Activated T-cell treated with anti-CD3 and anti-CD28 coated beads, Interleukin-2, amount 50 U/mL, for 48 hours (primary cell): ENCODE data around the gene UNK.
"Not testable (repeated sequence)": the region's sequence is repeated elsewhere in the genome, so short reads cannot be mapped to it uniquely, and the experiment has no call there.

Source experiments
- DNase-seq, 2 experiments: peaks; one replicate each; pipeline ENCODE4 v3.0.0-alpha.2; 2020

UNK gene

DNA sequence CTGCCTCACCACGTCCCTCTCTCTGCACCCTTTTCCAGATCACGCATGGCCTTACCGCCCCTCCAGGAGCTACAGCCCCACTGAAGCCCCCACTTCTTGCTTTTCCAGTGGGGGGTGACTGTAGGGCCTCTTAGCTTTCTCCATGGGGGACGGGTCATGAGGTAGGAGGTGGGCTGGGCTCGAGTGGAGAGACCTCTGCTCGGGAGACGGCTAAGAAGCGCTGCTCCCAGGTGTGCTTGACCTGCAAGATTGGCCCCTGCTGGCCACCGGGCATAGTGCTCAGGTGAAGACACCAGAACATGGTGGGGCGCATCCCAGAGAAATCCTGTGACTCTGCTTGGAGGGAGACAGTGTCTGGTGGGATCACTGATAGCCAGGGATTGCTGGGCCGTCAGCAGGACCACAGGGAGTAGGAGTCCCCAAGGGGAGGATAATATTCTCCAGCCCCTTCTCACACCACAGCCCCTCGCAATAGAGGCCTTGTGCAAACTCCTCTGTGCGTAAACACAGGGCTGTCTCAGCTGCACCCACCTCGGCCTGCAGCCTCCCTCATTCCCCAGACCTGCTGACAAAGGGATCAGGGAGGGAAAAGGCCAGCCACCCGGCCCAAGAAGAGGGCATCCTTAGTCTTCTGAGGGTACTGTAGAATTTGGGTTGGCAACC, 10.7 kb upstream of the UNK start:
- no peak for DNase-seq

DNA sequence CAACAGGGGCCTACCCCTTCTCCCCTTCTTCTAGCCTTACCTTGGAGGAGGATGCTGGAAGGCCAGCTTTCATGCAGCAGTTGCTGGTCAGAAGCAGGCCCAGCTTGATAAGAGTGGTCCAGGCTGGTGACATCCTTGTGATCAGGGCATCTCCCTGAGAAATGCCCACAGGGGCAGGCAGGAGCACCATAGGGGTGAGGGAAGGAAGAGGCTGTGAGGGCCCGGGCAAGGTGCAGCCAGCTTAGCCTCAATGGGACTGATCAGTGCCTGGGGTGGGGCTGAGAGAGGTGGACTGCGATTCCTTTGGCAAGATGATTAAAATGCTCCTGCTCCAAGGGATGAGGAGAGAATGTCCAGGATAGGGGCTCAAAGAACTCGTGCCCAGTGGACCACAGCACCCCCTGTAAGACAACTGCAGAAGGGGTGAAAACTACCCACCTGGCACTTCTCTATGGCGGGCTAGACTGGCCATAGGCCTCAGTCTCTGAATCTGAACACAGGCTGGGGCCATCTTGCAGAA, 10.1 kb upstream of the UNK start:
- peak in 1 of 2 experiments; percentile 43 for DNase-seq

DNA sequence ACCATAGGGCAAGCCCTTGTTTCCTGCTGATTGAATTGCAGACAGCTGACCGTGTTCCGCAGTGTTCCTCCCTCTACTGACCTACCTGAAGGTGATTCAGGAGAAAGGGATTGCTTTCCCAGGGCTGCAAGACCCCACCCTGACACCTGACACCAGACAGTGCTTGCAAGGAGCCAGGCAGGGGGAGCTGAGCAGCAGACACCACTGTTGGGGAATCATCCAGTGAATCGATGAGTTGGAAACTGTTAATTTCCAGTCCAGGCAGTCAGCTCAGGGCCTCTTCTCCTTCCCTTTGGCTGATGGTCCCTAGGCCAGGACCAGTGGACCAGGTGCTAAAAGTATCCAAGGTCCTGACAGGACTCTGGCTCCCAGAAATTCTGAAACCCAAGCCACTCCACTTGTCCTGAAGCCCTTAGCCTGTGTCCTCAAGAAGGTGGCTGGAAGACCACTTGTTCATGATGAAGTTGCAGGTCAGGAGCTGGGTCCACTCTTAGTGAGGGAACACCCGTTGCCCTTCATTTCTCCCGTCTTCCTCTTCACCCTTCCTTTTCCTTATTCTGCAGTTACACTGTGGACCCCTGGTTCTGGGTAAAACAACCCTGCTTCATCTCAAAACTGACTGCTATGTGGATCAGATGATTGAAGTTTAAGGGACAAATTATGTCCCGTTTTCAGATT, 9.5 kb upstream of the UNK start:
- peak in 1 of 2 experiments; percentile 50 for DNase-seq

DNA sequence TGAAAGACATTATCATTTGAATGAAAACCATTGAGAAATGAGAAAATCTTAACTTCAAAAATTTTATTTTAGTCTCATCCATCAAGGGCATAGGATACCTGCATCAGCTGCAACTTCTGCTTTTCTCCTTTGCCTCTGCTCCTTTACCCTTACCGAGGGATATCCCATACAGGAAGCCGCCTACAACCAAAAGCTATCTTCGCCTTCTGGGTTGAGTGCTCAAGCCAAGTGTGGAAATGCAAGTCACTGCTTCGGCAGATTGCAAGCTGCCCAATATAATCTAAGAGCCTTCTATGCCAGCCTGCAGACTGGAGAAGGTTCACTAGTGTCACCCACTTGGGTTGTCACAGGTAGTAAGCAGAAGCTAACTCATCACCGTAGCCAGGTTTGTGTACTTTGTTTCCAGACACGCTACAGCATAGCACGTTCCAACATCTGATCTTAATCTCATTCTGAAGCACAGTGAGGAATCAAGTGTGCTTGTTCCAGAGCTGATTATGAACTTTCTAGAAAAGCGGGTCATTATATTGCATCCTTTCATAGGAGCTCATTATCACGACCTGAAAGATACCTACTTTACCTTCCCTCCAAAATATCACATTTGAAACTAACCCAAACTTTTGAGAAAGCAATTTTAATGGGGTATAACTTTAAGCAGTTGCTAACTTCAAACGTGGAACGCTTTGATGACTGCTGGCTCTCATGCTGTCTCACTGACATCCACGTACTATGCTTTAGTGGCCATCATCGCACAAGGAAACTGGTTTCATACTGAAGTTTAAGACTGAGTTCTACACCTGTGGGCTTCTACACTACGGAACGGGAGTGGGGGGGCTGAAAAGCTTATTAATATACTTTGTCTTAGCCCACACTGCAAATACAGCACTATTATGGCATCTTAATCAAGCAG, 8.0 kb upstream of the UNK start:
- peak; percentile 57 to 60 for DNase-seq

DNA sequence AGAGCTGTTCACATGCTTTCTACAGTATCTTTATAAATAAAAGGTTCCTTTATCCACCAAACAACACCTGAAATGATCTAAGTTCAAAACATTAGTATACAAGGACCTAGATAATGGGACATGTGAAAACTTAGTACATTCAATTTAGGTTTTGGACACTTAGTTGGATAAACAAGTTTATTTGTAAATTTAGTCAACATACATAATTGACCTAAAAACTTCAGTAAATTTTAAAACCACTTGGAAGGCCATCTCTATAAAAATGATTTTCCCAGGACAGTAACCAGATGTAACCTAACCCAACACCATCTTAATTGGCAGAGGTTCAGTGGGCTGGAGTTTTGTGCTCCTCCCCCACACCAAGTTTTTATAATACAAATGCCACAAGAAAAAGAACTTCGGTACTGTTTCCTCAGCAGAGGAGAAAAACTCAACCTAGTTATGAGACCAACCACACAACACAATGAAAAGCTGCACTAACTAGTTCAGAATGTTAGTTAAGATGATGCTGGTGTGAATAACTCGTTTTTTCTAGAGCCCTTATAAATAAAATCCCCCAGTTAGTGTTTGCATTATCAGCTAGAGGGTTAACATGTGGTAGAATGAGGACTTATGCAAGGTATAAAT, 7.2 kb upstream of the UNK start:
- DNase-seq: no peak

DNA sequence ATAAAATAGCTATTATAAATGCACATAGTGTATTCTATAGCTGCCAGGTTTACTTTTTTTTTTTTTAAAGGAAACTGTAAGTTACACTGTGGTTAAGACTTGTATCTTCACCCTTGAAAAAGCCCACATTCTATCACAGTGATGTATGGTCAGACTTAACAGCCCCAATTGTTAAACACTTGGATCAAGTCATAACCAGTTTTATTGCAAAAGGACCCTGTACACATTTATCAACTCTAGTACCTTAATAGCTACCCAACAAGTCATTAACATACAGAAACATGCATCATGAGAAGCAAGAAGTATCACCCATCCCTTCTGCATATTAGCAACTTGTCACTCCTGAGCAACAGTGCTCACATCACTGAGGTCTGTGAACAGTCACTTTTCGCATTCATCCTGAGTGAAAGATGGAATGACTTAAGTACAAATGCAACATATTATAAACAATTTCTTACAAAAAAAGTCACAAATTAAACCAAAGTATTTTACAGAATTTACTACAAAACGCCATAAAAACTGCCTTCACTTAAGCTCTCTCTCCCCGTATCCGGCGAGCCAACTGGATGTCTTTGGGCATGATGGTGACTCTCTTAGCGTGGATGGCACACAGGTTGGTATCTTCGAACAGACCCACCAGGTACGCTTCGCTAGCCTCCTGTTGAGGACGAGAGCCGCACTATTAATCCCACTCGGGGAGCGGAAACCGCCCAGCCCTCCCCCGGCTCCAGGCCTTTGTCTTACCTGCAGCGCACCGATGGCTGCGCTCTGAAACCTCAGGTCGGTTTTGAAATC, 6.3 kb upstream of the UNK start:
- not testable (repeated sequence) for DNase-seq

DNA sequence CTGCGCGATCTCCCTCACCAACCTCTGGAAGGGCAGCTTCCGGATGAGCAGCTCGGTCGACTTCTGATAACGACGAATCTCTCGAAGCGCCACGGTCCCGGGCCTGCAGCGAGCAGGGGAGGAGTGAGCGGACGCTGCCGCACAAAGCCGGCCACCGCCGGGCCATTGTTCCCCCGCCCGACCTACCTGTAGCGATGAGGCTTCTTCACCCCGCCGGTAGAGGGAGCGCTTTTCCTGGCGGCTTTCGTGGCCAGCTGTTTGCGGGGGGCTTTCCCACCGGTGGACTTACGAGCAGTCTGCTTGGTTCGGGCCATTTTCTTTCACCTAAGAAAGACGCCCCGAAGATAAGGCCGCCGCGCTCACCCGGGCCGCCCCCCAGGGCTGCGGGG, 5.8 kb upstream of the UNK start:
- DNase-seq: no peak

DNA sequence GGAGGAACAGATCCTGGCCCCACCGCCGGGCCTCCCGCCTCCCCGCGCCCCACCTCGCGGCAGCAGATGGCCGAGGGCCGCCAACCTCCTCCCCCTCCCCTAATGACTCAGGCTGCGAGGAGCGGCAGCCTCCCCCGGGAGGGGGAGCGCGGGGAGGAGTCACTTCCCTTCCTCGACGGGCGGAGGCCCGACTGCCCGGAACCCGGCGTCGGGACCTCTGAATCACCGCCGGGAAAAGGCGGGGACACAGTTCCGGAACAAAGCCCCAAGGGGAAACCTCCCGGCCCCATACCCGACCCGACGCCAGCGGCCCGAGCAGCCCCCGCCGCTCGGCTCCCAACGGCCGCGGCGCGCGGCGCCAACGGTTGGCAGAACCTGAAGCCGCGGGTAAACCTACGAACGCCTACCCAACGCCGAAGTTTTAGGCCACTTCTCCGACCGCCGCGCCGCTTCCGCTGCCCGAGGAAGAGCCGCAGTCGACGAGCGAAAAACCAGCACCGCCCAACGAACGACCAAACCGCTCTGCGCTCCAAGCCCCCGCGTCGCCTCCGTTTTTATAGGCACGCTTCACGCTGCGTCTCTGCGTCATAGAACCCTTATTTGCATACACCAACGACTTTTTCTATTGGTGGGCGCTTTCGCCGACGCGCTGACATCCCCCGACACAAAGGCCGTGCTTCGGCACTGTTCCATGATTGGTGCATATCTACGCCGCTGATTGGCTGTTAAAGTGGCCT, 5.2 kb upstream of the UNK start:
- DNase-seq: peak; percentile 95

DNA sequence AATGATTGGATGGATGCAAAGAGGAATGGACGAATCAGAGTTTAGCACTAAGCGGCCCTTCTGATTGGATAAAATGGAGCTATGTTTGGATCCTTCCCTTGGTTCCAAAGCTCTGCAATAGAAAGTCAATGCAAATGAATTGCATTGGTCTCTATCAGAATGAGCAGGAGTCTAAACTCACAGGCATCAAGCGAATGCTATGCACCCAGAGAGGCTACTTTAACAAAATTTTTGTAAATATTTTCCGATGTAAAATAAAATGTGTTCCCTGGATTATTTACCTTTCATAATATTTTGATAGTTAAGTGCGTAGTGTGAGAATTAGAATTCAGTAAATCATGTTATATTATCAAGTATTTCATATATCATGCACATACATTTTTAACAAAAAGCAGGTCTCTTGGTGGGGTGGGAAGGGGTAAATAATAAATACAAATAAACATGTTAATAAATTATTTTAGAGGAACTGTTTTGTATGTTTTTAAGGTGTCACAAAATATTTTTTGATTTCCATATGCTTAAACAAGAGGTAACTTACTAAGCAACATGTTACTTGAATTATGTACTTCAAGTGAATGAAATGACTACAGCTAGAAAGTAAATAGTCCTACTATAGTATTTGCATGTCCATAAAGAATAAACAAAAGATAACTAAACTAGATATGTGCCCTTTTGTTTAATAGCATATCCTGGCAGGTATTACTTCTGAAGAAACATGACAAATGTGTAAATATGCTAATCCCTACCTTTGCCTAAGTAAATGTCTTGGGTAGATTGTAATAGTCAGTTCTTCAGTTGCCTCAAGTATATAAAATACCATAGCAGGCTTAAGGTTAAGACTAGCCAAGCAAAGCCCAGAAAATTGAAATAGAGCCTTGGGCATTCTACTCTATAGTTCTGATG, 4.4 kb upstream of the UNK start:
- DNase-seq: no peak

DNA sequence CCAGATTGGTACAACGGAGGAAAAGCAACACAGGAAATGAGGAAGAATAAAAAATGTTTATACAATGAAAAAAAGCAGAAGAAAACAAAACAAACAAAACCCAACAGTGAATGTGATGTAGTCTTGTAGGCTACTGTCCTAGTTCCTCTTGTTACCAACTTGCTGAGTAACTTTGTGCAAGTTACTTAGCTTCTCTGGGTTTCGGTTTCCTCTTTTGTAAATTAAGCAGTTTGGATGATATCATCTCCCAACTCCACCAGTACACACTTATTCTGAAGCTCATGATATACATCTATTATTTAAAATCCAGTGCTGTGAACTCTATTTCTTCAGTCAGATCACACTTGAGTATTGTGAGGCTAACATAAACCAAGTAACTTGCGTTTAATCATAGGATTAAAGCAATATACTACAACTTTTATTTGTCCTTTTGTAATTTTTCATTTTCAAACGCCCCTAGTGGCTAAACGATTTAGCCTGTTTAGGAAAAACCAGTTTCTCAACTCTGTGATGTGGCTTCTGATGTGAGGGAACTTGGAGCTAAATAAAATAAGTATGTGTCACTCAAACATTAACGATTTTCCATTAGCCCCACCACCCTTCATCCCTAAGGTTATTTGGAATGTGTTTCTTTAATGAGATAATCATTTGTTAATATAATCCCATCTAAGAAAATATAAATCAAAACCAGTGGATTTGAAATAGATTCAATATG, 1.4 kb upstream of the UNK start:
- no peak for DNase-seq

DNA sequence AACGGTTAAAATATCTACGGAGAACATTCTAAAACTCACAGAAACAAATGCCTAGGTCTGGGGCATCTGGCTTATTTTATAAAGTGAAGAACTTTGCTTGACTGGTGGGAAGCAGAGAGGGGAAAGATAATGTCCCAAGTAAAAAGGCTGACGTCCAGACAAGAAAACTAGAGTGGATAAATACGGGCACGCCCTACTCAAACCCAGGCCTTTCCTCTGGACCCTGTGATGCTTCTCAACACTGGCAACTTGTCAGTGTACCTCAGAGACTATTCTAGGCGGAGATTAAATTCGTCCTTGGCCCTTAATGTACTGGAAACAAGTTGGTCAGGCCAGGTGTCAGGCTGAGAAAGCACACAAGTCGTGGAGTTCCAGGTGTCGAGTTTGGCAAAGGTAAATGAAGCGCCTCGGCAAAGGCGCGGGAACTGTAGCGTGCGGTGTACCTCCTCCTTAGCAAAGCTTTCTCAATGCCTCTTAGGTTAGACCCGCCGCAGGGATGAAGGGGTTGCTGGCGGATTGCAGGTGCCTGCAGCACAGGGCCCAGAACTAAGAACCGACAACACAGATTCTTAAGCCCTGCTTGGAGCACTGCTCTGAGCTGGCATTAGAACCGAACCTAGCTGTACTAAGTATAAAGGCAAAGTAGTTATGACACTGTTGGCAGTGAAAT, 668 bp upstream of the UNK start:
- DNase-seq: no peak

DNA sequence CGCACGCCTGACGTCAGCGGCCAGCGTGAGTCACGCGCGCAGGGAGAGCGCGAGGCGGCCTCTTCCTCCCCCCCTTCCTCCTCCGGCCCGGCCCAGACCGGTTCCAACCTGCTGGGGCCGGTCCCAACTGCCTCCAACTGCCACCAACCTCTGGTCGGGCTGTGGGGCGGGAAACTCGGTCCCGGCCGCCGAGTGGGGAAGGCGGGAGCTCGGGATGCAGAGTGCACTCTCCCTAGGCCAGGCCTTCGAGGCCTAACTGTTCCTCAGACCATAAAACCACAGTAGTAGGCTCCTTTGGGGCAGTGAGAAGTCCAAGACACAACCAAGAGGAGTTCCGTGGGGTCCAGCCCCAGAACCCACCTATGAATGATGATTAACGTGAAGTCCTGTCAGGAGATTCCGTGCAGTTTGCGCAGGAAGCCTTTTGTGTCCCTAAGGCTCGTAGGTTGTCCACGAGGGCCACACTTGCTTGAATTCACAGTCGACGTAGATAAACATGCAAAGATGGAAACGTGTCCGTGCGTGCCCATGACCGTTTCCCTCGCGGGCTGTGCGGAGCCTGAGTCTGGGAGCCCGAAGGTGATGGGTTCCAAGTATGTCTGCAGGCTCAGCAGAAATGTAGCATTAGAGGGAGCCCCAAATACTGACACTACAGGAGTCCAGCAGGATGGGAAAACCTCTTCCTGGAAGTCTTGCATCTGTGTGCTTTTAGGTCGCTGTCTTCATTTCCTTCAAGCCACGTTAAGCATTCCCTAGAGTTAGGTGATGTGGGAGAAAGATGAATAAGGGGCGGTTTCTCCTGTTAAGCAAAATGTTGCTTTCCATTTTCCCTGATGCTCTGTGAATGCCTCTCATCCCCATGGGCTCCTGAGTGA, 647 bp downstream of the UNK start:
- DNase-seq: peak in 1 of 2 experiments; percentile 92

DNA sequence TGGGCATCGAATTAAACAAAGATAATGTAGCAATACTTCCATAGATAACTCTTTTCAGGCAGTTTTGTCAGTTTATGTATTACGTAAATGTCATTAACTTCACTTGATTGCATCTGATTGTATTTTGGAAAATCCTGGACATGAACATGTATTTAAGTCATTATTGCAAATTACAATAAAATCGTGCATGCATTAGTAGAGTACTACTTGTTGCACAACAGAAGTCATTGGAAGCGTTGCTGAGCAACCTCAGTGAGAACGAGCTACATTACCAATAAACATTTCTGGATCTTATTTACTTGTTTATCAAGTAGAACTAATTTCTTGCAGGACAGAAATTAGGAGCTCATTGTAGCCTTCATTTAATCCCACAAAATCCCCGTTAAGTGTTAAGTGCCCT, 6.6 kb downstream of the UNK start:
- no peak for DNase-seq

DNA sequence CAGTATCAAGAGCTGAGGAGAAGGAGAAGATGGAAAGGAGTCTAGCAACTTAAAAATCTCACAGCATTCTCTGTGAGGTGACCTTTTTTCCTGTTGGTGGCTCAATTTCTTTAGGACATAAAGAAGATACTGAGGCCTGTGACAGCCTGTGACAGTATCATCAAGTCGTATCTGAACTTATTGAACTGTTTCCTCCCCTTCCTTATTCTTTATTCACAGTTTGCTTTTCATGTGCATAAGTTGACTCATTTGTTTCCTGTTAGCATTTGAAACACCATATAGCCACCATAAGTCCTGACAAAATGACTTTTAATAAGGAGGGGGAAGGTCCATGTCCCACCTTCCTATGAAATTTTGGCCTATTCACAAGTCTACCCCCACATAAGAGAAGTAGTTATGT, 8.9 kb downstream of the UNK start:
- no peak for DNase-seq

DNA sequence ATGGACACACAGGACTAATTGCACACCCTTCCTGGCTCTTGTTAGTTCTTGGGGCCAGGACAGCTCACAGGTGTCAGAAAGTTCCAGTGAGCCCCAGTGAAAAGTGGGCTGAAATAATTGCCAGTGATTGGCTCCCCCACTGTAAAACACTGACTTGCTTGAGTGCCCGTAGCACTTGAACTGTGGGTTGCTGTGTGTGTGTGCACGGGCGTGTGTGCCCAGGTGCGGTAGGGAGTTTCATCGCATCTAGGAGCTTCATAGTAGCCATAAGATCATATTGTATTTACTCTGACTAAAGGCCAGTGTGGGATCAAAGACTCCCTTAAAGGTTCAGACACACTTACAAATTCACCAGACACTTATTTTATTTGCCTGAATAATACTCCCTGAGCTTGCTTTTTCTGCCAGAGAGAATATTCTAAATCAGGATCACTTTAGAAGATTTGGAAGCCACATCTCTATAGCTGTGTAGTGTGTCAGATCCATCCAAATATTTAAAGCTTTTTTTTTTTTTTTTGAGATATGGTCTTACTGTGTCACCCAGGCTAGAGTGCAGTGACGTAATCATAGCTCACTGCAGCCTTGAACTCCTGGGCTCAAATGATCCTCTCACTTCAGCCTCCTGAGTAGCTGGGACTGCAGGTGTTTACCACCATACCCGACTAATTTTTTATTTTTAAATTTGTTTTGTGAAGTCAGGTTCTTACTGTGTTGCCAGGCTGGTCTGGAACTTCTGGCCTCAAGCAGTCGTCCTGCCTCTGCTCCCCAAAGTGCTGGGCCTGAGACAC, 11.4 kb downstream of the UNK start:
- no peak for DNase-seq

DNA sequence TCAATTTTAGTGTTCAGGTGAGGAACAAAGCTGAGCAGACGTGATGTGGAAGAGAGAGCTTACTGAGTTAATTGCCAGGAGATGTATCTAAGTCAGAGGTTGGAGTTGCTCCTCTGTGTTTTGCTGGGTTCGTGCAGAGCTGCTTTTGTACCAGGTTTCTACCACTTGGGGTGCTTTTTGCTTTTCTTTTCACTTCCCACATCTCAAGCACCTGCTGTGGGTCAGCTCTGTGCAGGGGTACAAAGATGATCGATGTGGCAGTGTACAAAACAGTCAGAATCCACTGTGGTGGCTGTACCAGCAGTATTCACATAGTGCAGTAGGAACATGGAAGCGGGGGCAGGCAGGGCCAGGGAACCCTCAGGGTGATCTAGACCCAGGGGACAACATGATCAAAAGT, 14.8 kb downstream of the UNK start:
- no peak for DNase-seq

DNA sequence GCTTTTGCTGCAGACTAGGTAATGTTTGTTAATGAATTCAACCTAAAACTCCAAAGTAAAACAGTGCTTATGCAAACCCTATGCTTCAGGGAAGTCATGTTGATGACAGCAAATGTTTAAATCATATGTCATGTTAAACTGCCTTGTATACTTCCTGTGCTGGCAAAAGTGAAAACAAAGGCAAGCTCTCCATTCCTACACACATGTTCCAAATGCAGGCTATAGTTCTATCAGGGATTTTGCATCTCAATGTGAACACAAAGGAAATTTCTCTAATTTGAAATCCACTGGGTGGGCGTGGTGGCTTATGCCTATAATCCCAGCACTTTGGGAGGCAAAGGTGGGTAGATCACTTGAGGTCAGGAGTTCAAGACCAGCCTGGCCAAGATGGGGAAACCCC, 19.3 kb downstream of the UNK start:
- DNase-seq: no peak
